MM.1S (cell line): ENCODE results near the gene CAMSAP1.

ENCODE experiments used
- CTCF ChIP-seq: fragments of 300-600 bp; sonication (generic); IDR thresholded peaks from 2 replicates; pipeline ENCODE4 v1.5.1; 2016; ENCODE audit warnings: antibody characterized with exemption, low read length, mixed read lengths
- EZH2 ChIP-seq: fragments of 300-600 bp; sonication (generic); optimal IDR thresholded peaks from 2 replicates; pipeline ENCODE3; 2017; ENCODE audit warnings: low read depth, mild to moderate bottlenecking, antibody characterized with exemption, low read length, mixed read lengths

GRCh38 chr9:135896626-135897025, 10.7 kb downstream of the CAMSAP1 start:
- TF ChIP-seq CTCF: no peak
- no peak for TF ChIP-seq EZH2
